ENCODE measurements around the gene GALNT4. TPM values are rescaled to one million over a fixed set of nuclear protein-coding genes. Genes with fewer than 3 reads are reported as not detected.
A peak's percentile ranks its signal among the peaks of the same experiment; 100 is the strongest.

The GALNT4 gene
- total and polyA plus RNA-seq, 2 of the 13 experiments (the other 11 are each of a cell fraction or from before 2014, with no cell fraction given), result 4.9 to 6.8 TPM

DNA sequence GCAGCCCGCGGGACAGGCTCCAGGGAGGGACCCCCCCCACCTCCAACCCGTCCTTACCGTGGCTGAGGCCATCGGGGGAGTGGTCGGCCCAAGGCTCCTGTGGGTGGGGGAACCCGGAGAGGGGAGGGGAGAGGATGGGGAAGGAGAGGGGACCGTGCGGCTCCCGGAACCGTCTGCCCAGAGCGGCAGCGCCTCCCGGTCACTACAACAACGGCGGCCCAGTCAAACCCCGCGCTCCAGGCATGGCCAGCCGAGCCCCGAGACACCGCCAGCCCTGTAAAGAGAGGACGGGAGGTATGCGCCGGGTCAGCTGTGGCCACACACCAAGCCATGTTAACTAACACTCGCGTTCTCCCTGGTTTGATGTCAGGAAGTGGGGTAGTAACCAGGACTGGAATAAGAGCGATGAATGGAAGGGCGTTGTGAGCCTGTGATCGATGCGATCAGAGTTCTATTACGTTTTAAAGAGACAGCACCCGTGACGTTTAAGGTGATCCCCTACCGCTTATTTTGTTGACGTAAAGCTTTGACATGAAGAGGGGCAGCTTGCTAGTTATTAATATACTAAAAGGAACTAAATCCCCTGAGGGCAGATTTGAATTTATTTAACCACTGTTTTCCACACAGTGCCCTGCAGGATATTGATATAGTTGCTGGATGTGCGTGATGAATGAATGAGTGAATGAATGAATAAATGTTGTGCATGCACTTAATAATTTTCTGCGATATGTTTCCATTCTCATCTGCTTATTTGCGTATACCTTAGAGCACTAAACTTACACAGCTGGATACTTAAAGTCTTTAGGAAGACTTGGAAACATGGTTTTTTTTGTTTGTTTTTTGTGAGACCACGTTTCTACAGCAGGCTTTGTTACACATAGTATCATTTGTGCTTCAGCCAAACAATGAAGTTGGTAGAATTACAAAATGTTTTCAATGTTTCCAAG lies 1.5 kb upstream of the GALNT4 start, which contains the start of gene POC1B (continued):
- TF ChIP-seq, protein P1, sequence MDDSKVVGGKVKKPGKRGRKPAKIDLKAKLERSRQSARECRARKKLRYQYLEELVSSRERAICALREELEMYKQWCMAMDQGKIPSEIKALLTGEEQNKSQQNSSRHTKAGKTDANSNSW (CRISPR knock-in tag; IDR thresholded peaks at IDR 0.05; ENCODE audit: borderline replicate concordance), result no peak
- TF ChIP-seq ZSCAN25 (CRISPR knock-in tag; IDR thresholded peaks at IDR 0.05) (no peak; the same call in 1 of the 2 replicates), ZFAT (CRISPR knock-in tag; conservative IDR thresholded peaks at IDR 0.05) (no peak), ZNF292 (CRISPR knock-in tag; IDR thresholded peaks at IDR 0.05; ENCODE audit: borderline replicate concordance, low read depth) (peak; percentile 63; the same call in 1 of the 2 replicates), SIX1 (CRISPR knock-in tag; IDR thresholded peaks at IDR 0.05; ENCODE audit: borderline replicate concordance) (0 out of 2 replicates have a peak, but pooled peaks have one; percentile 40), PAWR (CRISPR knock-in tag; IDR thresholded peaks at IDR 0.05; ENCODE audit: borderline replicate concordance) (0 out of 2 replicates have a peak, but pooled peaks have one; percentile 71), IRX3 (CRISPR knock-in tag; IDR thresholded peaks at IDR 0.05; ENCODE audit: borderline replicate concordance, low read depth) (peak; percentile 68; the same call in 1 of the 2 replicates), FOXJ3 (CRISPR knock-in tag; IDR thresholded peaks at IDR 0.05; ENCODE audit: borderline replicate concordance) (peak; percentile 60; the same call in 1 of the 2 replicates), CCAR2 (optimal IDR thresholded peaks at IDR 0.05; ENCODE audit: low read depth, low read length) (no peak), CEBPB (IDR thresholded peaks at IDR 0.05; ENCODE audit: borderline replicate concordance, low read depth, low read length) (no peak), ZNF335 (CRISPR knock-in tag; IDR thresholded peaks at IDR 0.05) (no peak), RELA (CRISPR knock-in tag; IDR thresholded peaks at IDR 0.05) (peak; percentile 19; the same call in 1 of the 2 replicates), CAMTA2 (CRISPR knock-in tag; IDR thresholded peaks at IDR 0.05; ENCODE audit: borderline replicate concordance) (no peak), ZSCAN29 (CRISPR knock-in tag; conservative IDR thresholded peaks at IDR 0.05) (0 out of 2 replicates have a peak, but pooled peaks have one; percentile 40), ZNF160 (CRISPR knock-in tag; IDR thresholded peaks at IDR 0.05) (peak; percentile 56; the same call in 1 of the 2 replicates), ZNF30 (CRISPR knock-in tag; IDR thresholded peaks at IDR 0.05) (no peak), ZNF562 (CRISPR knock-in tag; IDR thresholded peaks at IDR 0.05; ENCODE audit: borderline replicate concordance) (no peak), BCL6 (CRISPR knock-in tag; IDR thresholded peaks at IDR 0.05) (no peak), ZNF235 (CRISPR knock-in tag; IDR thresholded peaks at IDR 0.05; ENCODE audit: borderline replicate concordance) (no peak), ZNF776 (CRISPR knock-in tag; IDR thresholded peaks at IDR 0.05) (peak; percentile 52; the same call in 1 of the 2 replicates), TCF12 (IDR thresholded peaks at IDR 0.05) (no peak), TCF12 (CRISPR knock-in tag; IDR thresholded peaks at IDR 0.05) (peak; percentile 62; the same call in 1 of the 2 replicates), TOE1 (CRISPR knock-in tag; IDR thresholded peaks at IDR 0.05) (no peak), ZBTB20 (CRISPR knock-in tag; IDR thresholded peaks at IDR 0.05; ENCODE audit: borderline replicate concordance, low read depth) (0 out of 2 replicates have a peak, but pooled peaks have one; percentile 31)
- TF ChIP-seq, protein P2, sequence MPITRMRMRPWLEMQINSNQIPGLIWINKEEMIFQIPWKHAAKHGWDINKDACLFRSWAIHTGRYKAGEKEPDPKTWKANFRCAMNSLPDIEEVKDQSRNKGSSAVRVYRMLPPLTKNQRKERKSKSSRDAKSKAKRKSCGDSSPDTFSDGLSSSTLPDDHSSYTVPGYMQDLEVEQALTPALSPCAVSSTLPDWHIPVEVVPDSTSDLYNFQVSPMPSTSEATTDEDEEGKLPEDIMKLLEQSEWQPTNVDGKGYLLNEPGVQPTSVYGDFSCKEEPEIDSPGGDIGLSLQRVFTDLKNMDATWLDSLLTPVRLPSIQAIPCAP (CRISPR knock-in tag; IDR thresholded peaks at IDR 0.05; ENCODE audit: low read depth), result no peak
- TF ChIP-seq, protein P3, sequence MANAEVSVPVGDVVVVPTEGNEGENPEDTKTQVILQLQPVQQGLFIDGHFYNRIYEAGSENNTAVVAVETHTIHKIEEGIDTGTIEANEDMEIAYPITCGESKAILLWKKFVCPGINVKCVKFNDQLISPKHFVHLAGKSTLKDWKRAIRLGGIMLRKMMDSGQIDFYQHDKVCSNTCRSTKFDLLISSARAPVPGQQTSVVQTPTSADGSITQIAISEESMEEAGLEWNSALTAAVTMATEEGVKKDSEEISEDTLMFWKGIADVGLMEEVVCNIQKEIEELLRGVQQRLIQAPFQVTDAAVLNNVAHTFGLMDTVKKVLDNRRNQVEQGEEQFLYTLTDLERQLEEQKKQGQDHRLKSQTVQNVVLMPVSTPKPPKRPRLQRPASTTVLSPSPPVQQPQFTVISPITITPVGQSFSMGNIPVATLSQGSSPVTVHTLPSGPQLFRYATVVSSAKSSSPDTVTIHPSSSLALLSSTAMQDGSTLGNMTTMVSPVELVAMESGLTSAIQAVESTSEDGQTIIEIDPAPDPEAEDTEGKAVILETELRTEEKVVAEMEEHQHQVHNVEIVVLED (CRISPR knock-in tag; IDR thresholded peaks at IDR 0.05; ENCODE audit: borderline replicate concordance), result peak; percentile 43; the same call in 1 of the 2 replicates
- TF ChIP-seq, protein P4, sequence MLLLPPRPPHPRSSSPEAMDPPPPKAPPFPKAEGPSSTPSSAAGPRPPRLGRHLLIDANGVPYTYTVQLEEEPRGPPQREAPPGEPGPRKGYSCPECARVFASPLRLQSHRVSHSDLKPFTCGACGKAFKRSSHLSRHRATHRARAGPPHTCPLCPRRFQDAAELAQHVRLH (CRISPR knock-in tag; IDR thresholded peaks at IDR 0.05; ENCODE audit: borderline replicate concordance, low read depth), result peak; percentile 61; the same call in 1 of the 2 replicates
